HG03039 (cell line): Measurements from ENCODE around the gene TSKU.
A peak's percentile ranks its signal among the peaks of the same experiment; 100 is the strongest.
"Not testable (repeated sequence)": the region's sequence is repeated elsewhere in the genome, so short reads cannot be mapped to it uniquely, and the experiment has no call there.

Experiments used
- ATAC-seq: cut with Tn5 transposase; IDR thresholded peaks from one replicate; pipeline ENCODE4 v1.9.1; 2021; ENCODE audit warnings: mild to moderate bottlenecking, moderate library complexity; ENCODE audit not compliant: unreplicated experiment

The TSKU gene

DNA sequence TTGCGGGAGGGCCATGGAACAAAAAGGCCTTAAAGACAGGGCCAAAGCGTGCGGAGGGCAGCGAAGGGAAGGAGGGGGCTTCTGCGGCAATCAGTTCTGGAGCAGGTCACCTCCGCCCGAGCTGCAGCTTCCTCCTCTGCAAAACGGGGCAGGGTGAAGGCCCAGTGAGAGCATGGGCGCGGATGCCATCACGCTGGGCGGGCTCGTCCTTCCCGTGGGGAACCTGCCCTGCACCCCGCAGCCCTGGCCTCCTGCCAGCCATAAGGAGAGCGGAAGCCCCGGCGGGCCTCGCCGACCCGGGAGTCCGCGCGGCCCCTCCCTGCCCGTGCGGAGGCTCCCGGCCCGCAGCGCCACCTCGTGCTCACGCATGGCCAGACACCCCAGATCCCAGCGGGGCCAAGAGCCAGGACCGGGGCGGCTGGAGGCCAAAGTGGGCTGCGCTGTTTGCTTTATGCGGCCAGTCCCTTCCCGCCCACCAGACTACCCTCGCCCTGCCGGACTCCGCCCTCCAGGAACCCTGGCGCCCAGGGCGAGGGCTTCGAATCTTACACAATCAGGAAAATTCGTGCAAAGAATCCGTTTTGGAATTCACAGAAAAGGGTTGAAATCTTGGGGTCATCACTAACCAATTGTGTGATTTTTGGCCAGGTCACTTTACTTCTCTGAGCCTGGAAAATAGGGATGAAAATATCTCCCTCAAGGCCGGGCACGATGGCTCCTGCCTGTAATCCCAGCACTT, 16.1 kb downstream of the TSKU start:
- ATAC-seq, result peak; percentile 64

- no peak for ATAC-seq
Measured at GRCh38 chr11:76800466-76801200, 17.5 kb downstream of the TSKU start.

DNA sequence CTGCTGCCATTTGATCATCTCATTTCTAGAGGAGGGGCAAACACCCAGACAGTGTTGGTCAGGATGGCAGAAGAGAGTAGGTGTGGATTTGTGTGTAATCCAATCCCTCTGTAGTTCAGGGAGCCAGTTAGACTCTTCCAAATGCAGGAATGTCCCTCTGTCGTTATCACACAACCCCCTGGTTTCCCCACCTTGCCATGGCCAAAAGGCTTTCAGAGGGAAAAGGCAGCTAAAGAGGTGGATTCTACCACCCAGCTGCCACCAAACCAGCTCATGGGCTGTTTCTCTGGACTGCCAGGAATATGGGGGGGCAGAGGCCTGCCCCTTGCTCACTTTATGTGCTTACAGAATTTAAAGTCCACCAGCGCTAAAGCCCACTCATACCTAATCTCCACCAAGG, 18.1 kb downstream of the TSKU start:
- ATAC-seq, result no peak

DNA sequence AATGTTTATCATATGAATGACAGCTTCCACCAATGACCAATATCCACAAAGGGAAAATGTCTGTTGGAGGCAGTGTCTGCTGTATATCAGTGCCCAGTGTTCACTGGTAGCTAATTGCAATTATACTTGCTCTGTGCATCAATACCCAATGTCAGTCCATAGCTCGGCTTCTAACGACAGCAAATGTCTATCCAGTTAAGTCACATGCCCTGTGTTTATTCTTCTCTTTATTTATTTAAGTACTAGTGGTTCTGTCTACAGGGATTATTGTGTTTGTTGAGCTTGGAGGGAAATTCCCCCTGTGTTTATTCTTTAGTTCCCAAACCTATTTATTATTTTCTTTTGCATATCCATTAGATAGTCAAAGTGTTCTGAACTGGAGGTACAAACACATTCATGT, 18.6 kb downstream of the TSKU start:
- no peak for ATAC-seq

GRCh38 chr11:76802151-76802550, 19.0 kb downstream of the TSKU start:
- no peak for ATAC-seq

GRCh38 chr11:76802621-76803020, 19.5 kb downstream of the TSKU start:
- ATAC-seq, result no peak

DNA sequence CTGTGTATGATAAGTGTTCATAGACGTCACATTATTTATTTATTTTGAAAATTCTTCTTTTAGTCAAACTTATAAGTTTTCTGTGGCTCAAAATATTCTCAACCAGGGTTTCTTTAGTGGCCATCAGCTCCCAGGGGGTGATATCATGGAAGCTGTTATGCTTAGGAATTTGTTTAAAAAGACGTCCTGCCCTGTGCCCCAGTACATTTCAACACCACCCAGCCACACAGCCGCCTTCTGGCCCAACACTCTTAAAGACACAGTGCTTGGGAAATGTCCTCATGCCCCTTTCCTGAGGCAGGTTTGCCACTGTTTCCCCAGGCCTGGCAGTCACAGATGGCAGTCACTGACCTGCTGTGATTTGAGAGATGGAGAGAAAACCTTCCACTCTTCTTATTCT, 19.9 kb downstream of the TSKU start:
- ATAC-seq, result no peak

DNA sequence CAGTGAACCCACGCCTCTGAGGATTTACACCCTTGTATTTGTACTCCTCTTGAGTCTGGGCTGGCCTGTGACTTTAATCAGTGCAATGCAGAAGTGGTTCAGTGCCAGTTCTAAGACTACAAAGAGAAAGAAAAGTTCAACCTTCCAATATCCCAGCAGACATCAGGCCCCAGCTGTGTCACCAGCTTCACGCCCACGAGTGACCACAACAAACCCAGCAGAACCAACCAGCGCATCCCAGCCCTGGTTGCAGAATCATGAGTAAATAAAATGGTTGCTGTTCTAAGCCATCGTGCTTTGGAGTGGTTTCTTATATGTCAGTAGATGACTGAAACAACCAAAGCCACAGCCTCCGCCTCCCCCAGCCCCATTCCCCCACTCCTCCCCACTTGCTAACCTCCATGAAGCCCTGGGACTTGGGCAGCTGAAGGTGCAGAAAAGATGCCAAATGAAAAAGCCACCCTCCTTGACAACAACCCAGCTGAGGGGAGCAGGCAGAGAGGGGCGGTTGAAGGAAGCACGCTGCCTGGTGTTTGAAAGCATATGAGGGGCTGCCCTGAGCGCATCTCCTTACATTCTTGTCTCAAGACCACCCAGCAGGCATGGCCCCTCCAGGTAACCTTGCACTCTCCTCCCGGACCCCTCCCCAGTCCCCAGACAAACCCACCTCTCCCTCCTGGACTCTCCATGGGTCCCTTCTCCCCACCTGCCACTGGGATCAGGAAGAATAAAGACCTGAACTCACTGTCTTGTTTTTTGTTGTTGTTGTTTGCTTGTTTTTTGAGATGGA, 20.9 kb downstream of the TSKU start:
- ATAC-seq, result no peak

DNA sequence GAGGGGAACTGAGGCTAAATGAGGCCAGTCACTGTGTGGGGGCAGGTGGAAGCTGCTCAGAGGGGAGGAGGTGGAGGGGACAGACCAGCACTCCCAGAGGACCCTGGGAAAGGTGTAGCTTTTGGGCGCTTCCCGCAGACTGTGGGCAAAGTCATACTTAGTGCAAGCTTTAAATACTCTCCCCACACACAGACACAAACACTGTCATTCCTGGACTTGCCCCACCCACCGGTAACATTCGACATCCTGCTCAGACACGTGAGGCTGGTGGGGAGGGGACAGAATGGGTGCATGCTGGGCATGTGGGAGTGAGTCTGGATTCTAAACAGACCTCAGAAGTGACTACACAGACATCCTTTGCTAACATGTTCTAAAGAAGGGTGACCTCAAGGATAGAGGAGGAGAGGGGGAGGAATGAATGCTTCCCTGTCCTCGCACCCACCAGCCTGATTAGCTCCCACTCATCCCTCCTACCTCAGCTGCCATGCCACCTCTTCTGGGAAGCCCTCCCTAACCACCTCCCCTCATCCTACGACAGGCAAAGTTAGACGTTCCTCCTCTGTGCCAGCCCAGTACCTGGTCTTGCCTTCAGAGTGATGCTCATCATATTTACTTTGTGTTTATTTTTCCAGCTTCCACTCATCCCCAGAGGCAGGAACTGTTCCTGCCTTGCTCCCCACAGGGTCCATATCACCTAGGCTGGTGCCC, 22.2 kb downstream of the TSKU start:
- no peak for ATAC-seq

GRCh38 chr11:76806131-76806530, 23.0 kb downstream of the TSKU start:
- no peak for ATAC-seq

DNA sequence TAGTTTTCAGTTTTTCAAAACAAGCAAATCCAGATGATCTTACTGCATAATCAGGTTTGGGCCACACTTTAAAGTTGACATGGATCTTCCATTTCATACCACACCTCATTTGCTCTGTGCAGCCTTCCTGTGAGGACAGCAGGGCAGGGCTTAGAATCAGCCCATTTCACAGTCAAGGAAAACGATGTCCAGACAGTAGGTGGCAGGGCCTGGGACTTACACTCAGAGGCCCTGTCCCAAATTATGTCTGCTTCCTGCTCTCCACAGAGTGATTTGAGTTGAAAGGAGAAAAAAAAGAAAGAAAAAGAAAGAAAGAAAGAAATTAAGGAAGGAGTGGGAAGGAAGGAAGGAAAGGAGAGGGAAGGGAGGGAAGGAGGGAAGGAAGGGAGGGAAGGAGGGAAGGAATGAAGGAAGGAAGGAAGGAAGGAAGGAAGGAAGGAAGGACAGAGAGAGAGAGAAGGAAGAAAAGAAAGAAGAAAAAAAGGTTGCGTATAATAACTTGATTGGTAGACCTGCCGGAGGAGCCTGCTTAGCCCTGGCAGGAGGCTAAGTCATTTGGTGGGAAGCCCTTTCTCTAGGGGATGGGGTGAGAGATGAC, 23.6 kb downstream of the TSKU start:
- ATAC-seq, result no peak

GRCh38 chr11:76807206-76807875, 24.2 kb downstream of the TSKU start:
- ATAC-seq, result no peak

- ATAC-seq, result no peak
Measured at GRCh38 chr11:76808171-76808570, 25.0 kb downstream of the TSKU start.

DNA sequence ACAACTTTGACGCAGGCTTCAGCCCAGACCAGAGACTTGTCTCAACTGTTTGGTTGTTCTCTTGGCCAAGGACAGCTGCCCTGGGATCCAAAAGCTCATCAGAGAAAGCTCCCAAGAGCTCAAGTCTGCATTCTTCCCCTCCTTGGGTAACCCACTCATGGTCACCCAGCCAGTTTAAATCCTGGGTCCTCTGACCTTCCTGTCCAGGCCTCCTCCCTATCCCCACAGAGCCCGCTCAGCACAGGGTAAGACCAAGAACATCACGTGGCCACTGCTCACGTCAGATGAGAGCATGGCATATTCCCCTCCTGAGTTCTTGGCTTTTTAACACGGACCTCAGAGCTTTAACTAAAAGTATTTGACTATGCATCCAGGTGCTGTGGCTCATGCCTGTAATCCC, 25.8 kb downstream of the TSKU start:
- ATAC-seq, result no peak

- ATAC-seq, result no peak
Measured at GRCh38 chr11:76810151-76810853, 27.1 kb downstream of the TSKU start.

DNA sequence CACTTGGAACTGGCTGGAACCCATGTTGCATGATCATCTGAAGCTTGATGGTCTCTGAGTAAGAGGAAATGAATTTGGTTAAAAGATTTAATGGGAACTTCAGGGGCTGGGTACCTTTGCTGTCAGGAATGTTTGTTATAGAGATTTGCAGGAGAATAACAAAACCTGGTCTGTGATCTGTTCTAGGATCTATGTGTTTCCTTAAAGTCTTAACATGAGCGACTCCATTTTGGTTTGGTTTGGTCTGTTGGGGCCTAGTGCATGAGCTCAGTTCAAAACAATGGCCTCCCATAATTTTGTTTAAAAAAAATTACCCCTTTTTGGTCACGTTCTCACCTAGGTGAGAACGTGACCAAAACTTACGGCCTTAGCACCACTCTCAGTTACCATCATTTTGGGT, 28.1 kb downstream of the TSKU start:
- no peak for ATAC-seq

DNA sequence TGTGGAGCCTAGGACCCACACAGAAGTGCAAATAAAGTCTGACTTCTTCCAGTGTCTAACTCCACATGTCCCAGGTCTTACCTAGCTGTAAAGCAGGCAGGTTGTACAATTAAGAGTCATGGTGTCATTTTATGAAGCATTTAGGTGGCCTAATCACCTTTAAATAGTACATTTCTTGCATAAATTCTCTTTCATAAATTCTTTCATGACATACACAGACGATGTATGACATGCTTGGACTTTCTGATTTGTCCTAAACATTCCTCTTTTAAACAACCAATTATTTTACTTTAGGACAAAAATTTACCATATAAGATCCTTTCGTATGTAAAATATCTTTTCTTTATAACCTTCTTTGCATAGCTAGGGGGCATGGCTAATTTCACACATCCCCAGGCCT, 31.3 kb downstream of the TSKU start:
- no peak for ATAC-seq

GRCh38 chr11:76815678-76816077, 32.5 kb downstream of the TSKU start:
- ATAC-seq, result not testable (repeated sequence)

DNA sequence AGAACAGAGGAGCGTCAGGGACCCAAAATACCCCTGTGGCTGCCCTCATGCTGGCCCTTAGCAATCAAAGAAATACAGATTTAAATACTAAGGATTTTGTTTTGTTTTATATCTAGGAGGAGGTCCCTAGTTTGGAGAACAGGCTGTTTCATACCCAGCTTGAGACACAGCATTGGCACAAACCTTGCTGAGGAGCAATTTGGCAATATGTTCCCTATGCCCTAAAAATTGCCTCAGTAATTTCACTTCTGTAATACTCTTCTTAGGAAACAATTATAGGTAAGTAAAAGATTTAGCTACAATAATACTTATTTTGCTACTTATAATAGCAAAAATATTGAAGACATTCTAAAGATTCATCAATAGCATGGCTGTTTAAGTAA, 37.0 kb downstream of the TSKU start:
- ATAC-seq, result no peak

GRCh38 chr11:76821396-76821795, 38.2 kb downstream of the TSKU start:
- ATAC-seq, result not testable (repeated sequence)
